ENCODE data around the gene SENP8.

The SENP8 gene

DNA sequence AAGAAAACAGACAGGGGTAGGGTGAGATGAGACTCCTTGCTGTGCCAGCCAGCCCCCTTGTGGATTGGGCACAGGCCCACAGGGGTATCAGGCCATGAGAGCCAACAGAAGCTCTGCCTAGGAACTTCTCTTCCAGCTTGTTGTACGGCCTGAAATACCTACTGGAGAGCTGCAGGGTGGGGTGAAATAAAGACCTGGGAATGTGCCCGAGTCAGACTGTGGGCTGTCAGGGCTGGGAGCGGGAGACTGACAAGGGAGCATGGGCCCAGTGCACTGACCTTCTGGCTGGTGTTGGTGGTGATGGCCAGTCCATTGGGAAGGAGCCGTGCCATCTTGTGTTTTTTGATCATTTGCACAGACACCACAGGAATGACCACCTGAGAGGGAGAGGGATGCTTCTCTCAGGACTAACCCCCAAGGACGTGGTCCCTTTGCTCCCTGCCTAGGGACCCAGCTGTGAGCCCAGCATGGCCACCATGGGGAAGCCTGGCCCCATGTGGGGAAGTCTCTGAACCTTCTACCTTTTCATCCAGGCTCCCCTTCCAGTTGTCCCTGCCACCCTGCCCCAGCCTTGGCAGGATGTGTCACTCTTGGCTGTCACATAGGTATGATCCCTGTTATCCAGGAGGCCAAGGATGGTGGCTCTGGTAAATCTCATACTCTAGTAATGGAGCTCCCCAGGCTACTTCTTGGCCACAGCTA lies 48.7 kb downstream of the SENP8 start:
- TF ChIP-seq FOXP2 (optimal IDR thresholded peaks at IDR 0.05; ENCODE audit: borderline replicate concordance, extremely low read depth, extremely low read length, insufficient read depth) = no peak

GRCh38 chr15:72167445-72167844 lies 49.2 kb downstream of the SENP8 start:
- TF ChIP-seq, protein P1, sequence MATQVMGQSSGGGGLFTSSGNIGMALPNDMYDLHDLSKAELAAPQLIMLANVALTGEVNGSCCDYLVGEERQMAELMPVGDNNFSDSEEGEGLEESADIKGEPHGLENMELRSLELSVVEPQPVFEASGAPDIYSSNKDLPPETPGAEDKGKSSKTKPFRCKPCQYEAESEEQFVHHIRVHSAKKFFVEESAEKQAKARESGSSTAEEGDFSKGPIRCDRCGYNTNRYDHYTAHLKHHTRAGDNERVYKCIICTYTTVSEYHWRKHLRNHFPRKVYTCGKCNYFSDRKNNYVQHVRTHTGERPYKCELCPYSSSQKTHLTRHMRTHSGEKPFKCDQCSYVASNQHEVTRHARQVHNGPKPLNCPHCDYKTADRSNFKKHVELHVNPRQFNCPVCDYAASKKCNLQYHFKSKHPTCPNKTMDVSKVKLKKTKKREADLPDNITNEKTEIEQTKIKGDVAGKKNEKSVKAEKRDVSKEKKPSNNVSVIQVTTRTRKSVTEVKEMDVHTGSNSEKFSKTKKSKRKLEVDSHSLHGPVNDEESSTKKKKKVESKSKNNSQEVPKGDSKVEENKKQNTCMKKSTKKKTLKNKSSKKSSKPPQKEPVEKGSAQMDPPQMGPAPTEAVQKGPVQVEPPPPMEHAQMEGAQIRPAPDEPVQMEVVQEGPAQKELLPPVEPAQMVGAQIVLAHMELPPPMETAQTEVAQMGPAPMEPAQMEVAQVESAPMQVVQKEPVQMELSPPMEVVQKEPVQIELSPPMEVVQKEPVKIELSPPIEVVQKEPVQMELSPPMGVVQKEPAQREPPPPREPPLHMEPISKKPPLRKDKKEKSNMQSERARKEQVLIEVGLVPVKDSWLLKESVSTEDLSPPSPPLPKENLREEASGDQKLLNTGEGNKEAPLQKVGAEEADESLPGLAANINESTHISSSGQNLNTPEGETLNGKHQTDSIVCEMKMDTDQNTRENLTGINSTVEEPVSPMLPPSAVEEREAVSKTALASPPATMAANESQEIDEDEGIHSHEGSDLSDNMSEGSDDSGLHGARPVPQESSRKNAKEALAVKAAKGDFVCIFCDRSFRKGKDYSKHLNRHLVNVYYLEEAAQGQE (IDR thresholded peaks at IDR 0.05; ENCODE audit: insufficient read depth in 1 of 2, low read depth in 2 of 2, low read length in 2 of 2) = no peak
- no peak for TF ChIP-seq SIN3A (IDR thresholded peaks at IDR 0.05; ENCODE audit: borderline replicate concordance, insufficient read depth, low read length)
- TF ChIP-seq FOXP2 (optimal IDR thresholded peaks at IDR 0.05; ENCODE audit: borderline replicate concordance, extremely low read depth, extremely low read length, insufficient read depth) = no peak
- no peak for TF ChIP-seq POLR2AphosphoS5 (IDR thresholded peaks at IDR 0.05; ENCODE audit: low read depth, low read length)
- TF ChIP-seq TAF1 (IDR thresholded peaks at IDR 0.05; ENCODE audit: borderline replicate concordance, insufficient read depth, low read length) = no peak

DNA sequence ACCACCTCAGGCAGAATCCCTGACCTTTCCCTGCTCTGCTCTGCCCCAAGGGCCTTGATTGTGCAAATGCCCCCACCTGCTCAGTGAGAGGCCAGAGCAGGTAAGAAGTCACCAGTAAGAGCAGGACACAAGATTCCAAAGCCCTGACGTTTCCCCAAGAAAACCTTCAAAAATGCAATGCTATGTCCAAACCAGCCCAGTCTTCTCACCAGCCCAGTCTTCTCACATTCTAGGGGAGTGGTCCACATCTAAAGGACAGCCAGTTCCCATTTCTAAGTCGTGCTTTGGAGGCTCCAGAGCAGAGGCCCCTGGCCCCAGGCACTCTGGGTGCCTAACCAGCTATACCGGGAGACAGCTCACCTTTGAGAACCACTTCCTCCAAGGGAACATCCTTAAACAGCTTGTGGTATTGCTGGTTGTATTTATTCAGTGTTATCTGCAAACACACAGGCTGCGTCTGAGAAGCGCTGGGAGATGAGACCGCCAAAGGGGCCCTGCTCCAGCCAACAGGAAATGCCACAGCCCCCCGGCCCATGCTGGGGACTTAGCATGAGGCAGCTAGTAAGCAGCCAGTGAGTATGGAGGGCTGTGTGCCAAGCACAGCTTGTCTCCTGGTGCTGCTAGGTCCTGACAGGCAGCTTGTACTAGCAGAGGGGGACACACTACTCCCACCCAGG lies 50.1 kb downstream of the SENP8 start:
- TF ChIP-seq POLR2AphosphoS5 (IDR thresholded peaks at IDR 0.05; ENCODE audit: low read depth, low read length) = no peak
- TF ChIP-seq SIN3A (IDR thresholded peaks at IDR 0.05; ENCODE audit: borderline replicate concordance, insufficient read depth, low read length) = no peak
- no peak for TF ChIP-seq FOXP2 (optimal IDR thresholded peaks at IDR 0.05; ENCODE audit: borderline replicate concordance, extremely low read depth, extremely low read length, insufficient read depth)
- no peak for TF ChIP-seq TAF1 (IDR thresholded peaks at IDR 0.05; ENCODE audit: borderline replicate concordance, insufficient read depth, low read length)
- TF ChIP-seq, protein P1 (IDR thresholded peaks at IDR 0.05; ENCODE audit: insufficient read depth in 1 of 2, low read depth in 2 of 2, low read length in 2 of 2) = no peak

- TF ChIP-seq TAF1 (IDR thresholded peaks at IDR 0.05; ENCODE audit: borderline replicate concordance, insufficient read depth, low read length) (no peak), POLR2AphosphoS5 (IDR thresholded peaks at IDR 0.05; ENCODE audit: low read depth, low read length) (no peak), FOXP2 (optimal IDR thresholded peaks at IDR 0.05; ENCODE audit: borderline replicate concordance, extremely low read depth, extremely low read length, insufficient read depth) (no peak), SIN3A (IDR thresholded peaks at IDR 0.05; ENCODE audit: borderline replicate concordance, insufficient read depth, low read length) (no peak)
- TF ChIP-seq, protein P1 (IDR thresholded peaks at IDR 0.05; ENCODE audit: insufficient read depth in 1 of 2, low read depth in 2 of 2, low read length in 2 of 2) = no peak
Observed at GRCh38 chr15:72168808-72169190, 50.6 kb downstream of the SENP8 start.

DNA sequence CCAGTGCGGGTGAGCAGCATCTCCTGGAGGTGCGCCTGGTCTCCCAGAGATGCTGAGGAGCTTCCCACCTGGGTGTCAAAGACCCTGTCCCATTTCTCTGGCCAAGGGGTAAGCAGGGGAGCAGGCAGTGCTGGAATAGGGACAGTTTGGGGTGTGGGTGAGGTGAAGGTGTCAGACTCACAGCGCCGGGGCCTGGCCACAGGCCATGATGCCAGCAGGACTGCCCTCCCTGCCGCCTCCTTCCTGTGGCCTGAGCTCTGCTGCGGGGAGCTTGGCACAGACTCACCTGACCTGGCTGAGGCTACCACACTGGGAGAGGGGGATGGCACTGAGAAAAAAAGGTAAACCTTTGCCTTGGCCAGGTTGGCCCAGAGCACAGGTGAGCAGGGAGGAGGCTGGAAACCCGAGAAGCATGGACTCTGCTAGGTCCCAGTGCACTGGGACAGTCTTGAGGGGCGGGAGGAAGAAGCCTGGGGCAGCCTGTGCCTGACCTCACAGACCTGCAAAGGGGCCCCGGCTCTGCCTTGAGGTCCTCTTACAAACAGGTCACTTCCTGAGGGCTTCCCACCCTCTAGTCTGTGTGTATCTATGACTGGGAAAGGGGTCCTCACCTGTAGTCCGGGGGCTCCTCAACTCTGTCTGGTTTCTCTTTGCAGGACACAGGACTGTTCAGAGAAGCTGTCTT lies 51.2 kb downstream of the SENP8 start:
- TF ChIP-seq FOXP2 (optimal IDR thresholded peaks at IDR 0.05; ENCODE audit: borderline replicate concordance, extremely low read depth, extremely low read length, insufficient read depth) = no peak
- TF ChIP-seq, protein P1 (IDR thresholded peaks at IDR 0.05; ENCODE audit: insufficient read depth in 1 of 2, low read depth in 2 of 2, low read length in 2 of 2) = no peak
- TF ChIP-seq SIN3A (IDR thresholded peaks at IDR 0.05; ENCODE audit: borderline replicate concordance, insufficient read depth, low read length) = no peak
- no peak for TF ChIP-seq TAF1 (IDR thresholded peaks at IDR 0.05; ENCODE audit: borderline replicate concordance, insufficient read depth, low read length)

Measured in PFSK-1 (cell line).